GM19397 (cell line): ENCODE data around the gene GNB1.

Experiments
- ATAC-seq: cut with Tn5 transposase; IDR thresholded peaks from one replicate; pipeline ENCODE4 v1.9.1; 2021; ENCODE audit warnings: mild to moderate bottlenecking, moderate library complexity; ENCODE audit not compliant: unreplicated experiment

Gene GNB1

DNA sequence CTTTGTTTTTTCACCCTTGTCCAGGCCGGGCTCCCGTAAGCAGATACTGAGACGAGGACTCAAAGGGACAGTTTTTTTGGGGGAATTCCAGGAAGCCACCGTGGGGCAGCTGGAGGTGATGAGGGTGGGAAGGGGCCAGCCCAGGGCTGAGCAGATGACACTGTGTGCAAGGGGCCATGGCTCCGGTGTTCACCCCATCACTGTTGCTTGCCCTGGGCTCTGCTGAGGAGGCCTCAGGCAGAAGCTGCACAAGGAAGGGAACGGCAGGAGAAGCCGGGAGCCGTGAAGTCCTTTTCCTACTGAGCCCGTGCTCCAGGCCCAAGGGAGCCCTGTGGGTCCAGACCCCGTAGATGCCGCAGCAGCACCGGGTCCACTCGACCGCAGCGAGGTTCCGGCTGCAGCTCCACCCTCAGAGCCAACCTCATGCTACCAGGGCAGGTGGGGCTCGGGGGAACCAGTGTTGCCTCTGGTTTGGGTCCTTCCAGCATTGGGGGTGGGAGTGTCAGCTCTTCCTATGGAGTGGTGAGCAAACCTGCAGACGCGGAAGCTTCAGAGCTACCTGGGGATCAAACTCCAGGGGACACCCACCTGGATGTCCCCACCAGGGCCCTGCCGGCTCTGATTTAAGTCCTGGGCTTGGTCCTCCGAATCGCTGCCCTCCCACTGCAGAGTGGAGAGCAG is 19.9 kb upstream of the GNB1 start:
- no peak for ATAC-seq

- no peak for ATAC-seq
Observed at GRCh38 chr1:1910033-1910465, 19.2 kb upstream of the GNB1 start.

- ATAC-seq: no peak
Observed at GRCh38 chr1:1908506-1908791, 17.6 kb upstream of the GNB1 start.

GRCh38 chr1:1907098-1907736 is 16.3 kb upstream of the GNB1 start:
- no peak for ATAC-seq

DNA sequence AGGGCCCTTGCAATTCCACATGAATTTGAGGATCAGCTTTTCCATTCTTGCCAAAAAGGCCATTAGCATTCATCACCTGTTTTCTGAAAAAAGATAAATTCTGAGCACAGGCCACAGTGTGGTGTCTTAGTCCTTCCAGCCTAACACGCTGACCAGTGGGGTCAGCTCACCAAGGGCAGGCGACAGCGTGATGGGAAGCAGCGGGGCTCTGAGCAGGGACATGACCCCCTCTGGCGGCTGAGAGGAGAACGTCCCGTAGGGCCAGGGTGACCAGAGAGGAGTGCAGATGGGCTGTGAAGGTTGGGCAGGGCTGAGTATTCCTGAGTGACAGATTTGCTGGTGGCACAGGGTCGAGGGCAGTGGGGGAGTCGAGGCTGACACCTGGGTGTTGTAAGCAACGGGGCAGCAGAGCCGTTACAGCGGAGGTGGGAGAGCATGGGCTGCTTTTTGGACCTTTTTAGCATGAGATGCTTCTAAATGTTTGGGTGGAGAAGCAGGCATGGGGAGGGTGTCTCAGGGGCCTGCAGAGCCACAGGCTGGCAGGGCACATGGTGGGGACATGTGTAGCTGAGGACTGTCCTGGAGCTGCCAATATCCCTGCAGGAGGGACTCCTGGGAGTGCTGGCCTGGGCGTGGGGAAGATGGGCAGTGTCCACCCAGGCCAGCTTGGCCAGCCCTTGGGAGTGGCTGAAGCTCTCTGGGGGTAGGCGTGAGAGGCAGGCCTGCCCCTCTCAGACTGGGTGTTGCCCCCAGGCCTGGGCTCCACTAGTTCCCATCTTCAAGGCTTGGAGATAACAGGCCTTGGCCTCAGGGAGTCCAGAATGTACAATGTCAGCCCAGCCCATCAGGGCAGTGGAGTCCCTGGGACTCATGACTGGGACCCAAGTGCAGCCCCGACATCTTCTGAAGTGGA is 15.6 kb upstream of the GNB1 start:
- no peak for ATAC-seq

GRCh38 chr1:1903224-1903623 is 12.3 kb upstream of the GNB1 start:
- no peak for ATAC-seq

GRCh38 chr1:1901641-1902294 is 10.9 kb upstream of the GNB1 start:
- no peak for ATAC-seq

- ATAC-seq: no peak
Observed at GRCh38 chr1:1900883-1901640, 10.2 kb upstream of the GNB1 start.

- ATAC-seq: no peak
Observed at GRCh38 chr1:1899967-1900327, 9.1 kb upstream of the GNB1 start.

DNA sequence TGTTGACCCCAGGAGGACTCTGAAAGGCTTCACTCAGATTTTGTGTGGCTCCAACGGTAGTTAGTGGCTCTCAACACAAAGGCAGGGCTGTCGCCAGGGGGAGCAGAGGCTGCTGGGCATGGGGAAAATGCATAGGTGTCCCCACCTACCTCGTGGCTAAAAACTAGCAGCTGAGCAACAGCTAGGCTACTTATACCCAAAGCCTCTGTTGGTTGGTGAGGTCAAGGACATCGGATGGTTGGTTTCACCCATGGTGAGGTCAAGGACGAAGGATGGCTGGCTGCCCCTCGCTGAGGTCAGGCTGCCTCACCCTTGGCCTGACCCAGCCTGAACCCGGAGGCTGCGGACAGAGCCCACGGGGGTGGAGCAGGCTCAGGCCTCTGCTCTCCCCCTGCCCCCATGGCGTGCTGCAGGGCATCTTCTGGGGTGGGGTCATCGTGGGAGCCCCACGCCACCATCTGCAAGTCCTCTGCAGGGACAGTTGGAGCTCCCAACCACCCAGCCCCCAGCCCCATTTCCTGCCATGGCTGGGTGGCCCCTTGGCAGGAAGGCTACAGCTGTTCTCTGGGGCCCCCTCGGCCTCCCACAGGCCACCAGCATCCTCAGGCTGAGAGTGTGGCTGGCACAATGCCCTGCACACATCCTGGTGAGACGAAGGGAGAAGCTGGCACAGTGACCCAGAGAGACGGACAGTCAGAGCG is 8.5 kb upstream of the GNB1 start:
- ATAC-seq: no peak

DNA sequence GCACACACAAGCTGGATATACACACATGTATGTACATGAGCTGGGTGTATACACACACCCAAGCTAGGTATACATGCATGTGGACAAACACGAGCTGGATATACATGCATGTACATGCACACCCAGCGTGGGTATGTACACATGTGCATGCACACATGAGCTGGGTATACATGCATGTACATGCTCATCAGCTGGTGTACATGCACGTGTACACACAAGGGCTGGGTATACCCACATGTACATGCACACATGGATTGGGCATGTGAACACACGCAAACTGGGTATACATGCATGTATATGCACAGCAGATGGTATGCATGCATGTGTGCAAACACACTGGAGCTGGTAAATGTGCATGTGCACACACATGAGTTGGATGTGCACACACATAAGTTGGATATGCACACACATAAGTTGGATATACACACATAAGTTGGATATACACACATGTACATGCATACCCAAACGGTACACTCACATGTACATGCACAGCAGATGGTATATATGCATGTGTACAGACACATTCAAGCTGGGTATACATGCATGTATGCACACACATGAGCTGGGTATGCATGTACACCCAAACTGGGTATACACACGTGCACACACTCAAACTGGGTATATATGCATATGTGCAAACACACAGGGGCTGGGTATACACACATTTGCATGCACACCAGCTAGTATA is 7.5 kb upstream of the GNB1 start:
- ATAC-seq: no peak

DNA sequence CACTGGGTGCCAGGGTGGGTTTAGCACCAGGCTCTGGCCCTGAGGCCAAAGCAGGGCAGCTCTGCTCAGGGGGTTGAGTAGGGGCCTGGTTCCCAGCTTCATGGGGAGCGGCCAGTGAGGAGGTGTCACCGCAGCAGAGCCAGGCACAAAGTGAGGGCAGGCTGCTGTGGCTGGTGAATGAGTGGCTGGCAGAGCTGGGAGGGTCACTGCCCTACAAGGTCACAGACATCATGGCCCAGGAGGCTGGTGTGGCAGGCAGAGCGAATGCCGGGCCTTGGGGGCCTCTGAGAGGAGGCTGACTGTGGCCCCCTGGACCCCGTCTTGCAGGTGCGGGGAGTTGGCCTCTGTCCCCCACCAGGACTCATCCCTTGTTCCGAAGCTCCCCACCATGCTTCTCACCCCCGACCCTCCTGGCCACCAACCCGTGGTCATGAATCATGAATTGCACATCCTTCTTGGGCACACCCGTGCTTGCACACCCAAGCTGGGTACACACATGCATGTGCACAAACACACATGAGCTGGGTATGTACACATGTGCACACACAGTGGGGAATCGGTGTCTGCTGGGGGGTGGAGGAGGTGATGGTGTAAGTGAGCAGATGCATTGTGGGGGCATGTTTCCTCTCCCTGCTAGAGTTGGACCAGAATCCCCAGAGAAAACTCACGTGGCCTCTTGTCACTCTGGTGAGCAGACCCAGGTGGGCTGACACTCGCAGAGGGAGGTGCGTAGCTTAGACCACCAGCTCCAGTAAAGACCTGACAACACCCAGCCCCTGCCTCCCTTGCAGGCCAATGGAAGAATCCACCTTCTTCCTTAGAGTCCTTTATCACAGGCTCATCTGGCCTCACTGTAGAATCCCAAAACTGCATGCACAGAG is 4.8 kb upstream of the GNB1 start:
- no peak for ATAC-seq

DNA sequence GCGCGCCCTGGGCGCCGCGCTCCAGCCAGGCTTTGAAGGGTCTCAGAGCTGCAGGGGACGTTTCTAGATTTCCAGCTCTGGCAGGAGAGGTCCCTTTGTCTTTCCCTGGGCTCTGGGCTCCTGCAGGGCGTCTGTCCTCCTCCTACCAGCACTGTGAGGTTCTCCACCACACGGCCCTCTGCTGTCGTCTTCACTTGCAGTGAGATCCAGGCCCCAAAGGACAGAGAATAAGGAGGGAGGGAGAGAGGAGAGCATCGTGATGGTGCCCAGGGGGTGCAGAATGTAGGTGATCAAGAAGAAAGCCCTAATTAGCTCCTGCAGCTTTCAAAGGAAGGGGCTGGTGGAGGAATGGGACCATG is 4.2 kb upstream of the GNB1 start:
- no peak for ATAC-seq

DNA sequence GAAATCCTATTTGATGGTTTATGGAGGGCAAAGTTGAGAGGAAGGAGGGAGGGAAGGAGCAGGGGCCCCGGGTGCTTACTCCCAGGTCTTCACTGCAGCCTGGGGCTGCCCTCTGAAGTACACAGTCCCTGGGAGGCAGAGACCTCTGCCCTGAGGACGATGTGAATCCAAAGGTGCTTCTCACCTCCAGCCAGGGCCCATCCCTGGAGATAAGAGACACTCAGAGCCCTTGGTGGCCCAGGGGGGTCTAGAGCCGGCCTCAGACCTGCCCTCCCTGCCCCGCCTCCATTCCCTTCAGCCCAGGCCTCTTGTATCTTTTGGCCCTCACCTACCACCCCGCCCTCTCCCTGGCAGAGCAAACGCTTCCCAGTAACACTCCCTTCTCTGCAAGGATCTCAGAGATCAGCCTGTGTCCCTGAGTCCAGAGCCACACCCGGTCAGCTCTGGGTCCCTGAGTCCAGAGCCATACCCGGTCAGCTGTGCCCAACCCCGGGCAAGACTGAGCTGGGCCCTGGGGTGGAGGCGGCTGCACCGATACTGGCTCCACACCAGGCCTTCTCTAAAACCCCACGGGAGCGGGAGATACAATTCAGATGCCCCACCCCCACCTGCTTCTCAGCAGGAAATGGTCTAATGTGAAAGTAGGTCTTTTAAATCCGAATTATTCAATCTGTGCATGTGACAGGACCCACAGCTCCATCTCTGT is 3.6 kb upstream of the GNB1 start:
- ATAC-seq: no peak

GRCh38 chr1:1893997-1894353 is 3.1 kb upstream of the GNB1 start:
- no peak for ATAC-seq

GRCh38 chr1:1893291-1893985 is 2.6 kb upstream of the GNB1 start:
- ATAC-seq: no peak

GRCh38 chr1:1892763-1893120 is 1.9 kb upstream of the GNB1 start:
- ATAC-seq: no peak
